T-helper 9 cell (primary cell): ENCODE measurements around the gene DCST1.

ENCODE experiments used
- DNase-seq: peaks from one replicate; pipeline ENCODE4 v3.0.0-alpha.2; 2020

The DCST1 gene

GRCh38 chr1:155014709-155015508 lies 18.7 kb upstream of the DCST1 start:
- DNase-seq: no peak

DNA sequence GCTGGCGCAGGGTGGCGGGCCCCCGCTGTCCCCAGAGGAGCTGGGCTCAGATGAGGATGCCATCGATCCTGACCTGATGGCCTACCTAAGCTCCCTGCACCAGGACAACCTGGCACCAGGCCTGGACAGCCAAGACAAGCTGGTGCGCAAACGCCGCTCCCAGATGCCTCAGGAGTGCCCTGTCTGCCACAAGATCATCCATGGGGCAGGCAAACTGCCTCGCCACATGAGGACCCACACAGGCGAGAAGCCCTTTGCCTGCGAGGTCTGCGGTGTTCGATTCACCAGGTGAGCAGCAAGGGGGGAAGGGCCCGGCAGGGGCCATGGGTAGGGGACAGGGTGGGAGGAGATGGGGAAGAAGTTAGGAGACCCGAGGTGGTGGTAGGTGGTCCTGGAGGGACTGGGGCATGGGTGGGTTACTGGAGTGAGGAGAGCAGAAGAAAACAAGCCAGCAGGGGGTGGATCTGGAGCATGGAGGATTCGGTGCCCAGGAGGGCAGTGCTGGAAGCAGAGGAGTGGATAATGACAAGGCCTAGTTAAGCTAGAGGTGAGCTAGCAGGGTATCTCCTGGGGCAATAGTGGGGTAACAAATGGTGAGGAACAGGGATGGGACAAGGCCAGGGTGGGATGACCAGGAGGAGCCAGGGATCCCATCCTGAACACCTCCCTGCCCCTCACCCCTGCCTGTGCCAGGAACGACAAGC lies 17.9 kb upstream of the DCST1 start:
- DNase-seq: no peak

DNA sequence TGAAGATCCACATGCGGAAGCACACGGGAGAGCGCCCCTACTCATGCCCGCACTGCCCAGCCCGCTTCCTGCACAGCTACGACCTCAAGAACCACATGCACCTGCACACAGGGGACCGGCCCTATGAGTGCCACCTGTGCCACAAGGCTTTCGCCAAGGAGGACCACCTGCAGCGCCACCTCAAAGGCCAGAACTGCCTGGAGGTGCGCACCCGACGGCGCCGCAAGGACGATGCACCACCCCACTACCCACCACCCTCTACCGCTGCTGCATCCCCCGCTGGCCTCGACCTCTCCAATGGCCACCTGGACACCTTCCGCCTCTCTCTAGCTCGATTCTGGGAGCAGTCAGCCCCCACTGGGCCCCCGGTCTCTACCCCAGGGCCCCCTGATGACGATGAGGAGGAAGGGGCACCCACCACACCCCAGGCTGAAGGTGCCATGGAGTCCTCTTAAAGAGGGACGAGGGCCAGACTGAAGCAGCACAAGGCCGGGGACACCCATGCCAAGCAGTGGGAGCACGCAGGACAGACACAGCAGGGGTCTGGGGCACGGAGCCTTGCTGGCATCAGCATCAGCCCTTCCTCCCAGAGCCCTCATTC lies 17.3 kb upstream of the DCST1 start:
- DNase-seq: no peak

DNA sequence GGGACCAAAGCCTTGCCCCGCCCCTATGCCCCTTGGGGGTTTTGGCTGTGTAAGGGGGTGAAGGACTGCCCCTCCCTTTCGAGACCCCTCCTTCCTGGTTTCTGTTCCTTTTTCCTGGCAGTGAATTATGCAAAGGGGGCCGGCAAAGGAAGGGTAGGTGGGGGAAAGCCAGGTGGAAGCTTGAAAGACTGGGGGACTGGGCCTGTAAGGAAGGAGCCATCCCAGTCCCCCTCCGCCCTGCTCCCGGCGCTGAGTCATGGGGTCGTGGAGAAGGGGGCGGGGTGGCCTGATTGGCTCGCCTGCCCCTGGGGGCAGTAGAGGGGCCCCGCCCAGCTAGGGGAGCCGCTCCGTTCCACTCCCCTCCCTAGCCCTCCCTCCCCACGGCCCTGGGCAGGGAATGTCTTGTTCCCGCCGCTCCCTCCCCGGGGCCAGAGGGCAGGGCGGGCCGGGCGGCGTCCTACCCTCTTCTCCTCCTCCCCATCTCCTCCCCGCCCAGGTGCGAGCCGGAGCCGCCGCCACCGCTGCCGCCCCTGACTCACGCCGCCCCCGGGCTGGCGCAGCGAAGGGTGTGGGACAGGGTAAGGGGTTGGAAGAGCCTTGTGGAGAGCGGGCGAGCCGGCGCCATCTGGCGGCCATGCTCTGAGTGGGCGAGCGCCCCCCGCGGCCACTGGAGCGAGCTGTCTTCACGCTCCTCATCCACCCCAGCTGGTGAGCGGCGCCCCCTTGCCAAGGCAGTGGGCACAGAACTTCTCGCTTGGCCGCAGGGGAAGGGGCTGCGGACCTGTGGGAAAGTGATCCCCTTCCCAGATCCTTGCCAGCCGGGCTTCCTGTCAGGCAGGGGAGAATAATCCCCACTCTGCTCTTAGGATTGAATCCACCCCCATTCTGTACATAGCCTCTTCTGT lies 16.3 kb upstream of the DCST1 start:
- peak; percentile 88 for DNase-seq

DNA sequence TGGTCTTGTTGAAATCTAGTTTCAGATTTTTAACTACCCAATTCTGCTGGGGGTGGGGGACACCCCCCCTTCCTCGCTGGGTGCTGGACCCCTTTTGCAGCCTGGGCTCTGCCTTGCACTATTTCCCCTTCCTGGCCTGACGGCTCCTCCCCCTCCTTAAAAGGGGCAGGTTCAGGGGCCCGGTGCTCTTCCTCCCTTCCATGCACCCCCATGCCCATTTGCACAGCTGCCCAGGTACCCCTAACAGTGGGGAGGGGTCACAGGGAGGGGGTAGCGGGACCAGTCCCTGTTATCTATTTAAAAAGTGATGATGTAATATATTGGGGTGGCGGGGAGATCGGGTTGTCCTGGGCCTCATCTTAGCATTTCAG lies 15.7 kb upstream of the DCST1 start:
- DNase-seq: no peak

GRCh38 chr1:155018617-155019348 lies 14.8 kb upstream of the DCST1 start:
- no peak for DNase-seq

DNA sequence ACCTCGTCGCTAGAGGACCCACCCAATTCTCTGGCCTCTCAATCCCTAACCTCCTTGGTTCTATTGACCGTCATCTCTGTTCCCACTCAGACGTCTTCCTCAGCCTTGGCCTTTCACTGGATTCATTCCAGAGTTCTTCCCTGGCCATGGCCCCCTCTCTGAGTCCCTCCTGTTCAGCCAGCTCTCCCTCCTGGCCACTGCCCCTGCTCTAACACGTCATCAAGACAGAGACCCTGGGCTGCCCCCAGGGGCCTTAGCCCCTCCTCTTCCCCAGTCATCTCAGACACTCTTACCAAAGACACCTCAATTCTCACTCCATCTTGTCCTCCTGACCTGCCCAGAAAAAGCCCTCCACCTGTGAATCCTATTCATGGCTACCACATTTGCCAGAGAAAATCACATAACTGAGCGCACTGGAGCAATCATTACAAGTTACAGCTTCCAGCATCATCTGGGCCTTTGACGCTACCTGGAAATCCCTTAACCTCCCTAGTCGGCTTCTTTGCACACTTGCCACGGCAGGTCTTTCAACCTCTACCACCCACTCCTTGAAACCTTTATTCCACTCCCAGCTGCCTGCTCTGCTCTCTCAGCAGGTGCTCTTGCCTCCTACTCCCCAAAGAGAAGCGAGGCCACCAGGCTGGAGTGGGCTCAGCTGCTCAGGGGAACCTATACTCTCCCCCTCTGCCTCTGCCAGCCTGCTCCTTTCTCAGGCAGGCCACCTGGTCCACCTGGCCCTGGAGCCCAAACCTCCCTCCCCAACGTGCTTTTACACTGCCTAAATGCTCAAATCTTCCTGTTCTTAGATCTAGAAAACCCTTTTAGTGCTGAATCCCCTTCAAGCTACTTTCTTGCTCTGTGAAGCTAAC lies 14.0 kb upstream of the DCST1 start:
- no peak for DNase-seq

DNA sequence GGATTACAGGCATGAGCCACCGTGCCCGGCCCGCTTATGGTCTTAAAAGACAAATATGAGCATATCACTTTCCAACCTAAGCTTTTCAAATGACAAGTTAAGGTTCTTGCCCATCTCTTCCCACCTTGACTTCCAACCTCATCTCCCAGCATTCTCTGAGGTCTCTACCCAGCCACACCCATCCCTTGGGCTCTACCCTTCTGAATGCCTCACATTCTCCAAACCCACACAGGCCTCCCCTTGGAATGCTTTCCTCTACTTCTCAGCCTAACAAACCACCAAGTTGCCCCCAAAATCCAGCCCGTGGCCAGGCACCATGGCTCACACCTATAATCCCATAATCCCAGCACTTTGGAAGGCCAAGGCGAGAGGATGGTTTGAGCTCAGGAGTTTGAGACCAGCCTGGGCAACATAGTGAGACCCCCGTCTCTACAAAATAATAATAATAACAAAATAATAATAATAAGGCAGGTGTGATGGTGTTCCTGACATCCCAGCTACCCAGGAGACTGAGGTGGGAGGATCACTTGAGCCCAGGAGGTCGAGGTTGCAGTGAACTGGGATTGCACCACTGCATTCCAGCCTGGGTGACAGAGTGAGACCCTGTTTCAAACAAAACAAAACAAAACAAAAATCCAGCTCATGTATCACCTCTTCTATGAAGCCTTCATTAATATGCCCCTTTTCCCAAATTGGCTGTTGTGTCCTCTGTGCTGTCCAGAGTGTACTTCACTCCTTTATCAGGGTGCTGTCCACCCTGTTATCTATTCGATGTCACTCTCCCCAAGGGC lies 11.3 kb upstream of the DCST1 start:
- DNase-seq: no peak

DNA sequence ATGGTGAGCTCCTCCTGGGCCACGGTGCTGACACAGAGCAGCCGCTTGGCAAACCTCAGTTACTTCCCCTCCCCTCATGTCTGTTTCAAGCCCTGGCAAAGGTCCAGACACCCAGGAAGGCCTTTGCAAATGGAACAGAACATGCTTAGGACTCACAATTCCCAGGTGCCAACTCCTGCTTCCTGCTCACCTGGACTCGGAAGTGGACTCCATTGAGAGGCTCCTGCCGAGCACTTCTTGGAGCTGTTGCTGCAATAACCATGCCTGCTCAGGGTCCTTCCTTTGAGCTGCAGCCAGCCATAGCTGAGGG lies 10.7 kb upstream of the DCST1 start:
- DNase-seq: no peak

DNA sequence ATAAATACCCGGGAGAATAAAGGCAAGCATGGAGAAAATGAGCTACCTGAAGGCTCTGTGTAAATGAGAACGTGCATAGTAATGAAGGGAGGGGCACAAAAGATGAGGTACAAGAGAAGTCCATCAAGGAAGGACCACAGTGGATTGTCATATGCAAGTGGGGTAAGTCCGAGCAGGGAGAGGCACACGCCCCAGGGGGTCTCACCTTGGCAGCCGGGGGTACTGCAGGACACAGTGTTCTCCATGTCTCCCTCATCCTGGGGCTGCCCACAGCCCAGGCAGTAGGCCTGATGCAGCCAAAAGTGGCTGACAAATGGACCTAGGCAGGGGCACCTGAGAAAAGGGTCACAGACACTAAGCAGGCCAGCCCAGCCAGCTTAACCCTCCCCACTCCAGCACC lies 10.0 kb upstream of the DCST1 start:
- DNase-seq: no peak

- DNase-seq: no peak
Observed at GRCh38 chr1:155024315-155024714, 9.3 kb upstream of the DCST1 start.

DNA sequence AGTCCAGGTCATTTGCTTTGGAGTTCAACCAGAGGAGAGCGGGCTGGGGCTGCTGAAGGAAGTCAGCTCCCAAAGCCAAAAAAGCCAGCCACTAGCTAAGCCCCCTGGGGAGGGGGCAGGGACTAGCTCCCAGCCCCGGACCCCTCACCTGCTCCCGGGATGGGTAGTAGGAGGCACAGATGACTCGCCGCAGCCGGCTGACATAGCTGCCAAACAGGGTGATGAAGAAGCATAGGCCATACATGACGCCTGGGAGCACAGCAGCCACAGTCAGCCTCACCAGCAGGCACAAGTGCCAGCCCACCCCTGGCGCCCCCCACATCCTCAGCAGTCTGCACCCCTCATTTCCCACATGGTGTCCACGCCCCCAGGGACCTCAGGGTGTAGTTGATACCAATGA lies 7.5 kb upstream of the DCST1 start:
- DNase-seq: no peak

GRCh38 chr1:155026588-155026987 lies 7.0 kb upstream of the DCST1 start:
- DNase-seq: no peak

DNA sequence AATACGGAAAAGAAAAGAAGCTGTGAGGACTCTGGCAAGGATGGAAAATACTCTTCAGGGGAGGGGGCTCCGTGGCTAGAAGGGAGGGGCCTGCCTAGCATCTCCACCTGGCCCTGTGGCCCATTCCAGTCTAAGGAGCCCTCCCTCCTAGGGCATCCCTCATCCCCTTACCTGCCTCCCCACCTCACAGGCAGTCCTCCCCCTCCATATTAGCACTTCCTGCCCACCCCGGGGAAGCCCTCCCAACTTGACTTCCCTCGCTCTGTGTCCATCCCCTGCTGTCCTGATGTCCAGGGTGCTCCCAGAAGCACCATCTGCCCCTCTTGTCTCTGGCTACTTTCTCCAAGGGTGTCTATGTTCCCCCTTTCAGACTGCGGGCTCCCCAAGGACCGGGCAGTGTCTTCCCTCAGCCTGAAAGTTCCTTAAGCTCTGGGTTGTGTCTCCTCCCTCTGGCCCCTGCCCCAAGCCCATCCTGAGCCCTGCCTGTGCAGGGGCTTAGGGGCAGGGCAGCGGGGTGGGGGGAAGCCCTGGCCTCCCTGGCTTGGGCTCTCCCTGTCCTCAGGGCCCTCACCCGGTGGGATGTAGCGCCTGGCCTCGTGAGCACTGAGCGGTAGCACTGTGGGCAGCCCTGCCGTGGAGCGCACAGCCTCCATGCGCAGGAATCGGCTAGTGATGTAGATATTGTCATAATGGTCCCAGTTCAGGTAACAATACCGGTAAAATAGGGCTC lies 3.9 kb upstream of the DCST1 start:
- DNase-seq: no peak

DNA sequence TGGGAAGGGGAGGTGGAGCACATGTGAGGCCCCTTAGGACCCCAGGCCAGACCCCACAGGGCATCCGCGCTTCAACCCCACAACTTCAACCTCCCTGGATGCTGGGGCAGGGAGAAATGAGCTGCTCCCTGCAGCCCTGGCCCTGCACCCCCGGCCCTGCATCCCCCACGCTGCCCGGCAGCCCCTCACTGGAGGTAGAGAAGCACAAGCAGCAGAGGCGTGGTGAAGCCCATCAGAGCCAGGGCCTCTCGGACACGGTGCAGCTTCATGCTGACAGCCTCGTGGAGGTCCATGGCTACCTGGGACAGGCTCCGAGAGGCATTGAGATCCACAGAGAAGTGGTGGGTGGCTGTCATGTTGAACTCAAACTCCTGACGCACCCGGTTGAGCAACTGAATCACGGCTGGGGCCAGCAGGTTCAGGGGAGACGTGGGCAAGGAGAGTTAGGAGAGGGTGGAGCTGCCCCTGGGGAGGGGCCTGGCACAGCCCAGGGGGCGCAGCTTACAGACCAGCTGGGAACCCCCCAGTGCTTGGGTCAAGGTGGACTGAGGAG lies 3.3 kb upstream of the DCST1 start:
- DNase-seq: no peak

- no peak for DNase-seq
Observed at GRCh38 chr1:155030899-155031298, 2.7 kb upstream of the DCST1 start.

DNA sequence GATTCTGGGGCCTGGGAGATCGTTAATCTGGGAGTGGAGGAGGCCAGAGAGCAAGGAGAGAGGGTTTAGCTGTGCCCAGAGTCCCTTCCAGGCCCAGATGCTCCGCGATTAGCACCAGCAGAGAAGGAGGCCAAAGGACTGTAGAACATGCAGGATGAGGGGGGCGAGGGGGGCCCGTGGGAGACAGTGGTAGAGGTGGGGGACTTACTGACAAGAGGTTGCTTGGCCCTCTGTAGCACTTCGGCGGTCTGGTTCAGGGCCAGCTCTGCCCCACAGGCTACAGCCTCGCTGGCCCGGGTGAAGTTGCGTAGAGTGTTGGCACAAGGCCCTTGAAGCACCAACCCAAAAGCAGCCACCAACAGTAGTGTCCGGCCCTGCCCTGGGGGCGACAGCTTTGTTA lies 738 bp upstream of the DCST1 start:
- DNase-seq: no peak

GRCh38 chr1:155034318-155035208 lies 939 bp downstream of the DCST1 start:
- DNase-seq: no peak

DNA sequence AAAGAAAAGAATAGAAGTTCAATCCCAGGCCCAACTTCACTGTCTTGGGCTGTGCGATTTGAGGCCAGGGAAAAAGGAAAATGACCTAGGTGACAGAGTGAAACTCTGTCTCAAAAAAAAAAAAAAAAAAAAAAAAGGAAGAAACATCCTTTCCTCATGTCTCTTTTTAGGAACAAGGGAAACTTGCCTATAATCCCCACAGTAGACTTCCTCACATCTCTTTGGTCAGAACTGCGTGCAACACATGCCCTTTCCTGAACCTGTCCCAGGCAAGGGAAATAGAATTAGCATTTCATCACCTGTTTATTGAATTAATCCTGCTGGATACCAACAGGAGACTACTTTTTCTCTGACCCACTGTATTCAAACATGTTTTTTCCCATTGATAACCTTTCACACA lies 2.3 kb downstream of the DCST1 start:
- no peak for DNase-seq
